Astrocyte of the cerebellum (primary cell): ENCODE results near the gene TPSD1.

Source experiments
- DNase-seq: peaks from one replicate; pipeline ENCODE4 v3.0.0-alpha.2; 2011; ENCODE audit warnings: low read depth
- H3K4me3 ChIP-seq: 2 replicates; pipeline ENCODE4 v1.5.1; 2011; ENCODE audit warnings: mild to moderate bottlenecking, low read depth, low read length, moderate library complexity
- CTCF ChIP-seq: IDR thresholded peaks from 2 replicates; pipeline ENCODE4 v1.5.1; 2012; ENCODE audit warnings: low read length, low read depth, moderate library complexity, mild to moderate bottlenecking; ENCODE audit errors: missing control alignments
- in situ Hi-C: cut with HindIII; loops from 2 replicates; pipeline ENCODE4 v1.10.0; 2017; ENCODE audit warnings: low sequenced_read_pairs

The TPSD1 gene

GRCh38 chr16:1216296-1216619 is 39.6 kb upstream of the TPSD1 start:
- no peak overlapping the region for H3K4me3 ChIP-seq
- no peak for TF ChIP-seq CTCF
- no peak for DNase-seq
- in situ Hi-C loops, result no loop called here

- no peak for DNase-seq
- no peak overlapping the region for H3K4me3 ChIP-seq
- in situ Hi-C loops, result no loop called here
- no peak for TF ChIP-seq CTCF
Measured at GRCh38 chr16:1216681-1217400, 39.0 kb upstream of the TPSD1 start.

DNA sequence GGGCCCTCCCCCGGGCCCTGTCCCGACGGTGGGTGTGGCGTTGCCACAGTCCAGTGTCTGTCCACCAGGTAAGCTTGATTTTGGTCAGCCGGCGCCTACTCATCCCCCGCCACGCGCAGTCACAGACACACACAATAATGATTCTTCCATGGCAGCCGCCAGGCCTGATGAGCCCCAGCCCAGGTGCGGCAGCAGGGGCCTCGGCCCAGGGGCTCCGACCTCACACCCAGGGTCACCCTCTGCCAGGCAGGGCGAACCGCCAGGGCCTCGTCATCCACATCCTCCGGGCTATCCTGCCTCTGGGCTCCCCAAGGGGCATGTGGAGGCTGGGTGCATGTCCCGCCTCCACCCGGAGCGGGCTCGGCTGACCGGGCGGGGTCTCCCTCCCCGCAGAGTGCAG is 38.3 kb upstream of the TPSD1 start:
- in situ Hi-C loops, result no loop called here
- no peak overlapping the region for H3K4me3 ChIP-seq
- DNase-seq, result no peak
- no peak for TF ChIP-seq CTCF

DNA sequence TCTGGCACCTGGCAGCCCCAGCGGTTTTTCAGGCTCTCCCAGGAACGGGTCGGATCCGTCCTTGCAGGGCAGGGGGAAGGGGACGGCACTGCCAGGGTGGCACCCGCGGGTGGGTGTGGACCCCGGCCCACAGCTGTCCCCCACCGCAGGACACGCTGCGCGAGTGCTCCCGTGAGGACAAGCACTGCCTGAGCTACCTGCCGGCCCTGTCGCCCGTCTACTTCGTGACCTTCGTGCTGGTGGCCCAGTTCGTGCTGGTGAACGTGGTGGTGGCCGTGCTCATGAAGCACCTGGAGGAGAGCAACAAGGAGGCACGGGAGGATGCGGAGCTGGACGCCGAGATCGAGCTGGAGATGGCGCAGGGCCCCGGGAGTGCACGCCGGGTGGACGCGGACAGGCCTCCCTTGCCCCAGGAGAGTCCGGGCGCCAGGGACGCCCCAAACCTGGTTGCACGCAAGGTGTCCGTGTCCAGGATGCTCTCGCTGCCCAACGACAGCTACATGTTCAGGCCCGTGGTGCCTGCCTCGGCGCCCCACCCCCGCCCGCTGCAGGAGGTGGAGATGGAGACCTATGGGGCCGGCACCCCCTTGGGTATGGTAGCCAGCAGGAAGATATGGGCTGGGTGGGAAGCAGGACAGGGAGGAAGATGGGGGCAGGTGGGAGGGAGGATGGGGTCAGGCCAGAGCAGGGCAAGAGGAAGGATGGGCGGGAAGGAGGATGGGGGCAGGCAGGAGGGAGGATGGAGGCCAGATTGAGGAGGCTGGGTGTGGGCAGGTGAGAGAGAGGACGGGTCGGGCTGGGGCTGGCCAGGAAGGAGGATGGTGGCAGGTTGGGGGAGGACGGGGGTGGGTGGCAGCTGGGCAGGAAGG is 37.6 kb upstream of the TPSD1 start:
- no peak for TF ChIP-seq CTCF
- H3K4me3 ChIP-seq, result no peak overlapping the region
- no peak for DNase-seq
- in situ Hi-C loops, result no loop called here

GRCh38 chr16:1218930-1219611 is 36.8 kb upstream of the TPSD1 start:
- DNase-seq, result no peak
- in situ Hi-C loops, result no loop called here
- no peak overlapping the region for H3K4me3 ChIP-seq
- TF ChIP-seq CTCF, result no peak

- no peak for DNase-seq
- in situ Hi-C loops, result no loop called here
- H3K4me3 ChIP-seq, result no peak overlapping the region
- TF ChIP-seq CTCF, result no peak
Measured at GRCh38 chr16:1220098-1220728, 35.7 kb upstream of the TPSD1 start.
